H9 (cell line): Measurements from ENCODE around the gene PROM1. TPM values are rescaled to one million over a fixed set of nuclear protein-coding genes. Genes with fewer than 3 reads are reported as not detected.

Source experiments
- DNase-seq: peaks from one replicate; pipeline ENCODE4 v3.0.0-alpha.2; 2017
- H2AFZ ChIP-seq: one replicate; pipeline ENCODE4 v1.6.1; 2013; ENCODE audit warnings: mild to moderate bottlenecking, low read length, control low read depth, moderate library complexity
- H2AK5ac ChIP-seq: 2 replicates; pipeline ENCODE4 v1.6.1; 2013; ENCODE audit warnings: low read length, control low read depth, mixed read lengths; ENCODE audit not compliant: insufficient read length
- H2BK120ac ChIP-seq: one replicate; pipeline ENCODE4 v1.6.1; 2013; ENCODE audit warnings: low read depth, mild to moderate bottlenecking, low read length, control low read depth, inconsistent platforms; ENCODE audit not compliant: poor library complexity, severe bottlenecking
- H2BK12ac ChIP-seq: 2 replicates; pipeline ENCODE4 v1.6.1; 2013; ENCODE audit warnings: low read length, control low read depth, mixed read lengths, low read depth; ENCODE audit not compliant: insufficient read length
- H2BK15ac ChIP-seq: 2 replicates; pipeline ENCODE4 v1.6.1; 2013; ENCODE audit warnings: low read depth, low read length, control low read depth
- H2BK20ac ChIP-seq: one replicate; pipeline ENCODE4 v1.6.1; 2013; ENCODE audit warnings: low read depth, mild to moderate bottlenecking, low read length, control low read depth, inconsistent platforms; ENCODE audit not compliant: poor library complexity, severe bottlenecking
- H2BK5ac ChIP-seq: 2 replicates; pipeline ENCODE4 v1.6.1; 2013; ENCODE audit warnings: low read length, control low read depth, mixed read lengths; ENCODE audit not compliant: insufficient read length
- H3K14ac ChIP-seq: 2 replicates; pipeline ENCODE4 v1.6.1; 2013; ENCODE audit warnings: low read length, control low read depth; ENCODE audit not compliant: insufficient read depth
- H3K18ac ChIP-seq: 2 replicates; pipeline ENCODE4 v1.6.1; 2013; ENCODE audit warnings: low read depth, mild to moderate bottlenecking, mixed read lengths, low read length, control low read depth; ENCODE audit not compliant: insufficient read length
- H3K23ac ChIP-seq: 2 replicates; pipeline ENCODE4 v1.6.1; 2013; ENCODE audit warnings: low read length, control low read depth, mixed read lengths, low read depth; ENCODE audit not compliant: insufficient read length
- H3K23me2 ChIP-seq: 2 replicates; pipeline ENCODE4 v1.6.1; 2013; ENCODE audit warnings: low read depth, mild to moderate bottlenecking, mixed read lengths, low read length, control low read depth; ENCODE audit not compliant: insufficient read length, poor library complexity, severe bottlenecking
- H3K27ac ChIP-seq: 2 replicates; pipeline ENCODE4 v1.5.1; 2013; ENCODE audit warnings: low read length, control low read depth, mixed read lengths, low read depth; ENCODE audit not compliant: insufficient read length
- H3K27me3 ChIP-seq: 2 replicates; pipeline ENCODE4 v1.6.1; 2013; ENCODE audit warnings: low read length, control low read depth, inconsistent platforms; ENCODE audit not compliant: insufficient read depth
- H3K4ac ChIP-seq: 2 replicates; pipeline ENCODE4 v1.6.1; 2013; ENCODE audit warnings: low read depth, mild to moderate bottlenecking, control low read depth, inconsistent platforms, low read length, moderate library complexity
- H3K4me1 ChIP-seq: 2 replicates; pipeline ENCODE4 v1.6.1; 2013; ENCODE audit warnings: low read length, control low read depth, inconsistent platforms; ENCODE audit not compliant: insufficient read depth
- H3K4me2 ChIP-seq: 2 replicates; pipeline ENCODE4 v1.6.1; 2013; ENCODE audit warnings: low read length, control low read depth, mixed read lengths; ENCODE audit not compliant: insufficient read length, insufficient read depth
- H3K56ac ChIP-seq: 2 replicates; pipeline ENCODE4 v1.6.1; 2013; ENCODE audit warnings: low read depth, mild to moderate bottlenecking, mixed read lengths, low read length, control low read depth; ENCODE audit not compliant: insufficient read length
- H3K79me1 ChIP-seq: 2 replicates; pipeline ENCODE4 v1.6.1; 2013; ENCODE audit warnings: low read depth, mild to moderate bottlenecking, moderate library complexity, low read length, control low read depth, inconsistent platforms; ENCODE audit not compliant: insufficient read depth, poor library complexity, severe bottlenecking
- H3K79me2 ChIP-seq: 2 replicates; pipeline ENCODE4 v1.6.1; 2013; ENCODE audit warnings: low read length, control low read depth, inconsistent platforms; ENCODE audit not compliant: insufficient read depth
- H3K9ac ChIP-seq: 2 replicates; pipeline ENCODE4 v1.6.1; 2013; ENCODE audit warnings: low read length, control low read depth, mixed read lengths; ENCODE audit not compliant: insufficient read length; ENCODE audit errors: extremely low read depth
- H3K9me3 ChIP-seq: one replicate; pipeline ENCODE4 v1.6.1; 2013; ENCODE audit warnings: low read depth, low read length, inconsistent platforms; ENCODE audit not compliant: control insufficient read depth
- H3T11ph ChIP-seq: one replicate; pipeline ENCODE4 v1.6.1; 2013; ENCODE audit warnings: mild to moderate bottlenecking, low read length, control low read depth, inconsistent platforms
- H4K20me1 ChIP-seq: one replicate; pipeline ENCODE4 v1.6.1; 2013; ENCODE audit not compliant: control insufficient read depth, insufficient read length, insufficient read depth
- H4K5ac ChIP-seq: 2 replicates; pipeline ENCODE4 v1.6.1; 2013; ENCODE audit warnings: low read depth, mild to moderate bottlenecking, mixed read lengths, low read length, control low read depth; ENCODE audit not compliant: insufficient read length
- H4K8ac ChIP-seq: replicated peaks from 2 replicates; pipeline ENCODE4 v1.6.1; 2013; ENCODE audit warnings: low read length, control low read depth, mixed read lengths, low read depth; ENCODE audit not compliant: insufficient read length
- H4K91ac ChIP-seq: 2 replicates; pipeline ENCODE4 v1.6.1; 2013; ENCODE audit warnings: low read depth, mild to moderate bottlenecking, moderate library complexity, mixed read lengths, low read length, control low read depth; ENCODE audit not compliant: insufficient read length
- H3K27ac Mint-ChIP-seq, 3 experiments: 2 replicates in 2 of 3; 3 replicates in 1 of 3; pipeline ENCODE4 v1.8.0; 2020 to 2021; ENCODE audit warnings: mixed read lengths in 3 of 3, mild to moderate bottlenecking in 1 of 3, moderate library complexity in 1 of 3
- H3K27me3 Mint-ChIP-seq: 2 replicates; pipeline ENCODE4 v1.8.0; 2021; ENCODE audit warnings: low read depth, mild to moderate bottlenecking, moderate library complexity, mixed read lengths
- H3K36me3 Mint-ChIP-seq, 3 experiments: 2 replicates in 2 of 3; 3 replicates in 1 of 3; pipeline ENCODE4 v1.8.0; 2020 to 2021; ENCODE audit warnings: low read depth in 3 of 3, mixed read lengths in 3 of 3; ENCODE audit not compliant: insufficient read depth in 1 of 3
- H3K4me1 Mint-ChIP-seq, 2 experiments: 2 replicates each; pipeline ENCODE4 v1.8.0; 2020; ENCODE audit warnings: mixed read lengths in 2 of 2
- H3K4me3 Mint-ChIP-seq, 2 experiments: 2 replicates in 1 of 2; 3 replicates in 1 of 2; pipeline ENCODE4 v1.8.0; 2020 to 2021; ENCODE audit warnings: mild to moderate bottlenecking in 2 of 2, mixed read lengths in 2 of 2, moderate library complexity in 1 of 2
- H3K9me3 Mint-ChIP-seq, 2 experiments: 2 replicates in 1 of 2; 3 replicates in 1 of 2; pipeline ENCODE4 v1.8.0; 2020; ENCODE audit warnings: mild to moderate bottlenecking in 2 of 2, mixed read lengths in 2 of 2, moderate library complexity in 1 of 2
- CTCF ChIP-seq: fragments of 200-600 bp; sonication (generic); conservative IDR thresholded peaks from 3 replicates; pipeline ENCODE4 v1.8.0; 2021; ENCODE audit warnings: antibody characterized with exemption, mild to moderate bottlenecking
- WGBS: extraction: QIAGEN DNeasy Blood & Tissue Kit; methylation state at CpG from one replicate; pipeline ENCODE4 v1.1.7; 2013; ENCODE audit warnings: missing lambda C conversion rate, low lambda C conversion rate, mixed read lengths; ENCODE audit not compliant: insufficient read length; ENCODE audit errors: extremely low coverage; 5-methylcytosine and 5-hydroxymethylcytosine counted together
- total RNA-seq: library from RNA; stranded (reverse); gene quantifications from 2 replicates; pipeline ENCODE4 v1.2.1, GENCODE V29; 2021

PROM1 gene
- total RNA-seq, 1 experiment from 2014 or later, result 98.3 TPM

GRCh38 chr4:16119981-16120380 lies 36.2 kb upstream of the PROM1 start:
- no peaks in the 10 kb centered on the region for H3K79me1 ChIP-seq
- H3K4ac ChIP-seq, result no peak overlapping the region
- H3K14ac ChIP-seq, result no peak overlapping the region
- H3K4me1 Mint-ChIP-seq, result peaks cover 0 to 9% of the 10 kb centered on the region in 2 experiments; a peak in 2 of 4 replicates
- no peak for TF ChIP-seq CTCF
- H4K5ac ChIP-seq, result no peak overlapping the region
- H3K4me1 ChIP-seq, result no peaks in the 10 kb centered on the region
- no peaks in the 10 kb centered on the region for H3K27me3 ChIP-seq
- H3K27me3 Mint-ChIP-seq, result peaks cover 10% of the 10 kb centered on the region
- H2BK20ac ChIP-seq, result no peak overlapping the region
- no peaks in the 10 kb centered on the region for H3K9me3 Mint-ChIP-seq
- no peak overlapping the region for H3K56ac ChIP-seq
- H3K4me2 ChIP-seq, result no peak overlapping the region
- H2AK5ac ChIP-seq, result no peak overlapping the region
- H3K23me2 ChIP-seq, result no peaks in the 10 kb centered on the region
- H4K91ac ChIP-seq, result no peak overlapping the region
- no peak overlapping the region for H2BK5ac ChIP-seq
- H4K8ac ChIP-seq, result no peak overlapping the region
- H3K9ac ChIP-seq, result no peak overlapping the region
- H4K20me1 ChIP-seq, result no peaks in the 10 kb centered on the region
- H3K23ac ChIP-seq, result no peak overlapping the region
- H3T11ph ChIP-seq, result no peak overlapping the region
- no CpG with 5 or more reads among the region's 4 CpGs for WGBS
- no peak overlapping the region for H2BK120ac ChIP-seq
- H2AFZ ChIP-seq, result no peak overlapping the region
- peak; percentile 1 for DNase-seq
- no peaks in the 10 kb centered on the region for H3K36me3 Mint-ChIP-seq
- H3K79me2 ChIP-seq, result no peaks in the 10 kb centered on the region
- H3K18ac ChIP-seq, result no peak overlapping the region
- no peak overlapping the region; a peak in 1 of 7 replicates for H3K27ac Mint-ChIP-seq
- H3K4me3 Mint-ChIP-seq, result no peak overlapping the region
- H2BK15ac ChIP-seq, result no peak overlapping the region
- no peak overlapping the region for H3K27ac ChIP-seq
- H2BK12ac ChIP-seq, result no peak overlapping the region
- no peaks in the 10 kb centered on the region for H3K9me3 ChIP-seq
